GM12801 (cell line): ENCODE measurements around the gene MTUS2.

Experiments
- CTCF ChIP-seq: IDR thresholded peaks from one replicate; pipeline ENCODE4 v1.5.1; 2011; ENCODE audit warnings: control low read depth; ENCODE audit not compliant: insufficient read length; ENCODE audit errors: extremely low read depth

The MTUS2 gene

GRCh38 chr13:29006359-29006850, 186.3 kb downstream of the MTUS2 start:
- TF ChIP-seq CTCF = no peak

GRCh38 chr13:29008296-29008695, 188.2 kb downstream of the MTUS2 start:
- no peak for TF ChIP-seq CTCF

- TF ChIP-seq CTCF = no peak
Observed at GRCh38 chr13:29020314-29020713, 200.2 kb downstream of the MTUS2 start.

- no peak for TF ChIP-seq CTCF
Observed at GRCh38 chr13:29021311-29021710, 201.2 kb downstream of the MTUS2 start.

- TF ChIP-seq CTCF = no peak
Observed at GRCh38 chr13:29021717-29022116, 201.6 kb downstream of the MTUS2 start.

- TF ChIP-seq CTCF = no peak
Observed at GRCh38 chr13:29022410-29022809, 202.3 kb downstream of the MTUS2 start.

GRCh38 chr13:29022968-29023367, 202.8 kb downstream of the MTUS2 start:
- no peak for TF ChIP-seq CTCF

- no peak for TF ChIP-seq CTCF
Observed at GRCh38 chr13:29024783-29025182, 204.6 kb downstream of the MTUS2 start.
